DOHH2 (cell line): ENCODE measurements around the gene ZNF576.

Experiments used
- EZH2phosphoT487 ChIP-seq: fragments of 200-600 bp; sonication (generic); IDR thresholded peaks from 2 replicates; pipeline ENCODE4 v1.6.1; 2017; ENCODE audit warnings: borderline replicate concordance, mild to moderate bottlenecking, antibody characterized with exemption, low read length, moderate library complexity, mixed read lengths
- TF ChIP-seq, protein P1 (sequence below): fragments of 200-600 bp; sonication (generic); IDR thresholded peaks from one replicate; pipeline ENCODE4 v1.5.1; 2014; ENCODE audit warnings: antibody characterized with exemption, mild to moderate bottlenecking, low read depth, low read length; ENCODE audit not compliant: poor library complexity, severe bottlenecking

DNA sequence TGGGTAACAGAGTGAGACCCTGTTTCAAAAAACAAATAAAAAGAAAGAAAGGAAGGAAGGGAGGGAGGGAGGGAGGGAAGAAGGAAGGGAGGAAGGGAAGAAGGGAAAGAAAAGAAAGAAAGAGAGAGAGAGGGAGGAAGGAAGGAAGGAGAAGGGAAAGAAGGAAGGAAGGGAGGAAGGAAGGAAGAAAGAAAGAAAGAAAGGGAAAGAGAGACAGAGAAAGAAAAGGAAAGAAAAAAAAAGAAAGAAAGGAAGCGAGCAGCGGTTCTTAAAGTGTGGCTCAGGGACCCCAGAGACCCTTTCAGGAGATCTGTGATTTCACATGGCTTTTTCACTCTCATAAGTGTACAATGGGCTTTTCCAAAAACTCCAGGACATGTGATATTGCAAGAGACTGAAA lies 53.1 kb downstream of the ZNF576 start:
- TF ChIP-seq, protein P1, sequence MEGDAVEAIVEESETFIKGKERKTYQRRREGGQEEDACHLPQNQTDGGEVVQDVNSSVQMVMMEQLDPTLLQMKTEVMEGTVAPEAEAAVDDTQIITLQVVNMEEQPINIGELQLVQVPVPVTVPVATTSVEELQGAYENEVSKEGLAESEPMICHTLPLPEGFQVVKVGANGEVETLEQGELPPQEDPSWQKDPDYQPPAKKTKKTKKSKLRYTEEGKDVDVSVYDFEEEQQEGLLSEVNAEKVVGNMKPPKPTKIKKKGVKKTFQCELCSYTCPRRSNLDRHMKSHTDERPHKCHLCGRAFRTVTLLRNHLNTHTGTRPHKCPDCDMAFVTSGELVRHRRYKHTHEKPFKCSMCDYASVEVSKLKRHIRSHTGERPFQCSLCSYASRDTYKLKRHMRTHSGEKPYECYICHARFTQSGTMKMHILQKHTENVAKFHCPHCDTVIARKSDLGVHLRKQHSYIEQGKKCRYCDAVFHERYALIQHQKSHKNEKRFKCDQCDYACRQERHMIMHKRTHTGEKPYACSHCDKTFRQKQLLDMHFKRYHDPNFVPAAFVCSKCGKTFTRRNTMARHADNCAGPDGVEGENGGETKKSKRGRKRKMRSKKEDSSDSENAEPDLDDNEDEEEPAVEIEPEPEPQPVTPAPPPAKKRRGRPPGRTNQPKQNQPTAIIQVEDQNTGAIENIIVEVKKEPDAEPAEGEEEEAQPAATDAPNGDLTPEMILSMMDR: no peak
- TF ChIP-seq EZH2phosphoT487: no peak
